ENCODE results near the gene CTNND1. TPM values are rescaled to one million over a fixed set of nuclear protein-coding genes. Genes with fewer than 3 reads are reported as not detected.
A peak's percentile ranks its signal among the peaks of the same experiment; 100 is the strongest.

Gene CTNND1
- total and polyA plus RNA-seq, 10 of the 15 experiments (the other 5 are each of a cell fraction or from before 2014, with no cell fraction given) = 4.7 to 70.0 (median 30.0) TPM

- TF ChIP-seq CHD1 (IDR thresholded peaks at IDR 0.05; ENCODE audit: low read depth, low read length) (no peak), POLR2A (IDR thresholded peaks at IDR 0.05; ENCODE audit: low read depth, low read length) (peak; percentile 62; the same call in 1 of the 2 replicates), STAT3 (IDR thresholded peaks at IDR 0.05; ENCODE audit: low read depth, low read length) (no peak), TARDBP (IDR thresholded peaks at IDR 0.05; ENCODE audit: borderline replicate concordance) (no peak), IKZF2 (IDR thresholded peaks at IDR 0.05) (peak; percentile 86 to 87), ZBTB33 (IDR thresholded peaks at IDR 0.05) (no peak), ZNF687 (IDR thresholded peaks at IDR 0.05) (0 out of 2 replicates have a peak, but pooled peaks have one; percentile 18), EP300 (IDR thresholded peaks at IDR 0.05; ENCODE audit: borderline replicate concordance in 1 of 2, control insufficient read depth in 1 of 2, low read depth in 2 of 2, low read length in 2 of 2) (peak; percentile 49 to 81; a peak in 3 of 4 replicates), CHD4 (IDR thresholded peaks at IDR 0.05) (no peak), ZNF24 (IDR thresholded peaks at IDR 0.05) (0 out of 2 replicates have a peak, but pooled peaks have one; percentile 15), PAX5 (IDR thresholded peaks at IDR 0.05; ENCODE audit: borderline replicate concordance, low read depth, low read length) (peak; percentile 88), SP1 (IDR thresholded peaks at IDR 0.05; ENCODE audit: low read depth, low read length) (peak; percentile 12), DPF2 (IDR thresholded peaks at IDR 0.05) (peak; percentile 73), MYC (IDR thresholded peaks at IDR 0.05; ENCODE audit: insufficient read depth, insufficient read length, insufficient replicate concordance, low read length, severe bottlenecking) (no peak), GATAD2B (conservative IDR thresholded peaks at IDR 0.05; ENCODE audit: low read depth) (no peak; the same call in 1 of the 2 replicates), MEF2B (IDR thresholded peaks at IDR 0.05; ENCODE audit: partially characterized antibody, poor library complexity, severe bottlenecking) (peak; percentile 53), SMARCA5 (IDR thresholded peaks at IDR 0.05) (peak; percentile 58; the same call in 1 of the 2 replicates), WRNIP1 (IDR thresholded peaks at IDR 0.05; ENCODE audit: borderline replicate concordance, low read depth, low read length) (no peak), POLR2AphosphoS5 (IDR thresholded peaks at IDR 0.05; ENCODE audit: low read length) (peak; percentile 80), POU2F2 (IDR thresholded peaks at IDR 0.05; ENCODE audit: borderline replicate concordance, low read depth, low read length) (peak; percentile 67; the same call in 1 of the 3 replicates), BCL11A (IDR thresholded peaks at IDR 0.05; ENCODE audit: low read depth, low read length) (0 out of 2 replicates have a peak, but pooled peaks have one; percentile 57), IRF4 (IDR thresholded peaks at IDR 0.05; ENCODE audit: low read depth, low read length) (peak; percentile 65; the same call in 1 of the 2 replicates), NFIC (IDR thresholded peaks at IDR 0.05; ENCODE audit: low read depth, low read length) (peak; percentile 84), NR2C2 (IDR thresholded peaks at IDR 0.05; ENCODE audit: borderline replicate concordance, control insufficient read depth, insufficient read length, low read depth) (no peak)
Measured at GRCh38 chr11:57792060-57792541, 30.5 kb downstream of the CTNND1 start (continued).

All from GM12878 (cell line).